SU-DHL-6 (cell line): ENCODE data around the gene JAKMIP1.

Experiments
- EZH2phosphoT487 ChIP-seq: fragments of 200-600 bp; sonication (generic), shearing (Covaris generic); conservative IDR thresholded peaks from 2 replicates; pipeline ENCODE4 v1.6.1; 2018; ENCODE audit warnings: mild to moderate bottlenecking, antibody characterized with exemption, low read length, moderate library complexity, mixed read lengths
- TF ChIP-seq, protein P1 (sequence below): fragments of 200-600 bp; sonication (generic); IDR thresholded peaks from one replicate; pipeline ENCODE4 v1.5.1; 2017; ENCODE audit warnings: antibody characterized with exemption, mild to moderate bottlenecking, low read length, moderate library complexity; ENCODE audit not compliant: insufficient read depth, poor library complexity, severe bottlenecking

DNA sequence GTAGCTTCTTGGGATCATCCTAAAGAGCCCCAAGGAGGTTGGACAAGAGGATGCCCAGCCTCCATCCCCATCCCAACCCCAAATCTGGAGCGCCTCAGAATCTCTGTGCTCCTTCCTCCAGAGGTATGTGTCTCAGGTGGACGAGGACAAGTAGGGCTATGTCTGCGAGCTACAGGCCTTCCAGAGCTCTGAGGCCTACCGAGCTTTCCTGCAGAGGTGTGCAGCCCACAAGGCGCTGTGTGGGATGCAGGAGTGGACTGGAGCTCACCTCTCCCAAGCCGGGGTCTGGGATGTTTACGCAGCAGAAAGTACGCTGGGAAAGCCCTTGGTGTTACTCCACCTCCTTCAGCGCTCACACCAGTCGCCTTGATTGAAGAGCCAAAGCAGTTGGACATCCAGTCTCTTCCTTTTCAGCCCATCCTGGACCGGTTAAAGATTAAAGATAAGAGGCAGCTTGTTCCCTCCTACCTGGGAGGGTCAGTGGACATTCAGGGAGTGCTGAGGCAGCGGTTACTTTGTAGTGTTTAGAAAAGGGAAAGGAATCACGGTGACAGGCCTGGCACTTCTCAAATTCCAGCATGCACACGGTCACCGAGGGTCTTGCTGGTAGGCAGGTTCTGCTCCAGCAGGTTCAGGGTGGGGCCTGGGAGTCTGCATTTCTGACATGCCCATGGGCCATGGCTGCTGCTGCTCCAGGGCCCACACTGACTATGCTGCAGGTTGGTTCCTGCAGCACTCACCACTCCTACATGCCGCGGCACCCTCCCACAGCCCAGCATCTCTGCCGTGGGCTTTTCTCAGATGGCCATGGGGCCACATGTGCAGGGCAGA lies 29.5 kb upstream of the JAKMIP1 start:
- TF ChIP-seq, protein P1, sequence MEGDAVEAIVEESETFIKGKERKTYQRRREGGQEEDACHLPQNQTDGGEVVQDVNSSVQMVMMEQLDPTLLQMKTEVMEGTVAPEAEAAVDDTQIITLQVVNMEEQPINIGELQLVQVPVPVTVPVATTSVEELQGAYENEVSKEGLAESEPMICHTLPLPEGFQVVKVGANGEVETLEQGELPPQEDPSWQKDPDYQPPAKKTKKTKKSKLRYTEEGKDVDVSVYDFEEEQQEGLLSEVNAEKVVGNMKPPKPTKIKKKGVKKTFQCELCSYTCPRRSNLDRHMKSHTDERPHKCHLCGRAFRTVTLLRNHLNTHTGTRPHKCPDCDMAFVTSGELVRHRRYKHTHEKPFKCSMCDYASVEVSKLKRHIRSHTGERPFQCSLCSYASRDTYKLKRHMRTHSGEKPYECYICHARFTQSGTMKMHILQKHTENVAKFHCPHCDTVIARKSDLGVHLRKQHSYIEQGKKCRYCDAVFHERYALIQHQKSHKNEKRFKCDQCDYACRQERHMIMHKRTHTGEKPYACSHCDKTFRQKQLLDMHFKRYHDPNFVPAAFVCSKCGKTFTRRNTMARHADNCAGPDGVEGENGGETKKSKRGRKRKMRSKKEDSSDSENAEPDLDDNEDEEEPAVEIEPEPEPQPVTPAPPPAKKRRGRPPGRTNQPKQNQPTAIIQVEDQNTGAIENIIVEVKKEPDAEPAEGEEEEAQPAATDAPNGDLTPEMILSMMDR: no peak
- no peak for TF ChIP-seq EZH2phosphoT487
